Lung microvascular endothelial cell (primary cell): Measurements from ENCODE around the gene TUSC7. TPM values are rescaled to one million over a fixed set of nuclear protein-coding genes. Genes with fewer than 3 reads are reported as not detected.

Experiments used
- DNase-seq, 2 donors: peaks; one replicate each; pipeline versions ENCODE4 v3.0.0 to v3.0.0-alpha.2; 2010; ENCODE audit warnings: low read depth in 2 of 2
- total RNA-seq: library from RNA; depleted of rRNA; stranded (reverse); fragments of >200 nt; gene quantifications from 2 replicates; pipeline ENCODE4 v1.2.1, GENCODE V29; 2014

TUSC7 gene
- not detected in 2 replicates for total RNA-seq

DNA sequence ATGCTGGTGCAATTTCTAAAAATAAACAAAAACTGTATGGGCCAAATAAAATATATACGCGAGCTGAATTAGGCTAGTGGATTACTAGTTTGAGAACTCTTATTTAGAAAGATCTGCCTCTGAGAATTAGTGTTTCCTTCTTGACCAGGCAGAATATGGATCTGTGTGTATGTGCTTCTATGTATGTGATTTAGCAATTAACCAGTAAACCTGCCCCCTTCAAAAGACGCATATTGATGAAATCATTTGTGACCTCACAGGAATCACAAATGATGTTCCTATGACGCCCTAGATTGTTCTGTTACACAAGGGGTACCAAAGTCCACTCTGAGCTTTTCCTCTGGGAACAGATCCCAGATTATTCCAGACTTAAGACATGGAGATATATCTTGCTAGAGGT lies at the start of gene TUSC7:
Gene TUSC7 (plus strand): TSS at position 301 of the 400 bp plus-strand sequence.
- no peak for DNase-seq

DNA sequence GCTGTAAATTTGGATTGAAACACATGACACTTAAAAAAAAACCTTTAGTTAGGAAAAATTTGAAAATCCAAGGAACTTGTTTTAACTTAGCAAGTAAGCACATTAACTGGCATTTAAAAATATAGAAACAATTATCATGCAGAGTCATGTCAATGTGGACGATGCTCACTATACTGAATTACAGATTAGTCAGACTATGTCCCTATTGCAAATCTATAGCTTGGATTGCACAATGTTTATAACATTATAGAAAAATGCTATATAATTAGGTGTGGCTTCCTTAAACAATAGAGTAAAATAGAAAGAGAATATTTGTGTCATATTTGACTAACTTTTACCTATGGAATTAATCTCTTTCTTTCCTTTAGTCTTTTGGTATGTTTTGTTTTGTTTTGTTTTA lies 48.4 kb upstream of the TUSC7 start:
- no peak for DNase-seq

DNA sequence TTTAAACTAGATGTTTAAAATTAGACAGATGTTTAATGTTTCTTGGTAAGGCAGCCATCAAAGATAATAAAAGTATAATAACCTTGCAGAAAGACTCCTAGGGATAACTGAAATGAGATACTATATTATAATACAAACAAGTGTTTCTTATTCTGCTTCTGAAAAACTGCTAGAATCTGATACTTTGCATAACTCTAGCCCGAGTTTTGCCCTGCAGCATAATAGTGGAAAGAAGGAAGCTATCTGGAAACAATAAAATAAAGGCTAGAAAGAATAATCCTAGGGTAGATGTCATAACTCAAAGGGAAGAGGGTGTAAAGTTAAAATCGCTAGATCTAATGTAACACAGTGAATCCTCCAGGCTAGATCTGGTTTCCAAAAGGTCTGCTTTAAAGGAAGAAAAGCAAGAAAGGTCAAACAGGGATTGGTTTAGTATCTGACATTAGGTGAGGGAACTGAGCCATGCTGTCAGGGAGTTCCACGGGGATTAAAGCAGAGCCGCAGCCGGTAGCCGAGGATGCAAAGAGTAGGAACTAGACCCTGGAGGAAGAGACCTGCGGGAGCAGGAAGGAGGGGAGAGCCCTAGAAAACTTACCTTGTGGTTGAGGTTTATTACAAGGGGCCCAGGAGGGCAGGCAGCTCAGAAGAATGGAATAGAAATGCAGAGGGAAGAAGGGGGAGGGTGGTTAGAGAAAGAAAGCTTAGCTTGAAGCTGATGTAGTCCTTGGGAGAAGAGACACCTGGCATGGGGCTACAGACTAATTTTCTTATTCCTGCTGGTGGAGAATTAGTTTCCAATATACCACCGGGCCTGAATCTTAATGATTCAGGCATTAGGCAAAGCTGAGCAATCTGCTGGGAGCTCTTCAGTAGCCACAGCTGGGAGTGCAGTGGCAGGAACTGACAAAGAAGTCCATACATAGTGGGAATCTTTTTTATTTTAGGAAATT lies 46.1 kb upstream of the TUSC7 start:
- DNase-seq, result no peak

DNA sequence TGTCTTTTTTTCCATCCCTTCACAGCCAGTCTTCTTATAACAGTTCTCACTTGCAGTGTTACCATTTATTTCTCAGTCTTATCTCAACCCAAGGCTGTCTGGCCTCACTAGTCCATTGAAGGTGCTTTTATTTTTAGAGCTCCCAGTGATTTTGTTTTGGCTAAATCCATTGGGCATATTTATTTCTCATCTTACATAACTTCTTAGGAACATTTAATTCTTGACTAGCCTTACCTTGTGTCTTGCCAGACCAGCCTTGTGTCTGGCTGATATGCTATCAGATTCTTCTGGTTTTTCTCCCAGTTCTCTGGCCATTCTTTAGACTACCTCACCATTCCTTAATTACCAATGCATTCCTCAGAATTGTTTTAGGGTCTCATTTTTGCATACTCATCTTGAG lies 42.3 kb upstream of the TUSC7 start:
- no peak for DNase-seq

DNA sequence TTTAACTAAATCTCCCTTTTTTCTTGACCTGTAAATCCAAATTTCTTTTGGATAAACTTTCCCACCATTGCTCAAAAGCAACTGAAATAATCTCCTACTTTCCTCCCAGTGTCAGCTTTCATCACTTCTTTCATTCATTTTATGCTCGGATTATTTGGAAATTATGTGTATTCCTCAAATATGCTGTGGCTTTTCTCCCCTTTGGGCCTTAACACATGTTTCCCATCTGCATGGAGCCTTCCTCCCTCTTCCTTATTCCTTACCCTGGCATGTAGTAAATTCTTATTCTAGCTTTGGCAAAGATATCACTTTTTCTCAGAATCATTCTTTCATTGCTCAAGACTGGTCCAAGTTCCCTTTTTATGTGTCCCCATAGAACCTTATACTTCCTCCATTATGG lies 41.8 kb upstream of the TUSC7 start:
- DNase-seq, result no peak

DNA sequence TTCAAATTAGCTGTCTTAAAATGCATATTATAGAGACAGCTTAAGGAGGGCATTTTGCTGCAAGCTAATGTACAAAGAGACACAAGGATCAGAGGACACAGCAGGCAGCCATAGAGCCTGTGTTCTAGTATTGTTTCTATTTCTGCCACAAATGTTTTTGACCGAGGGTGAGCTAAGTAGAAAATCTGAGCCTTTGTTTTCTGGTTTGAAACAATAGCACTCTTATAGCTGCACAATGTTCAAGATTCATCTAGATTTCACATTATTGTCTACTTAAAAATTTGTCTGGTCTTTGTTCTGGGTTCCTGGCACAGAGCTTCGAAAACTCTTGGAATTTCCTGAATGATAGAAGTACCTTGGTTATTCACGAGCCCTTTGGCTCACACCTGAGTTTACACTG lies 40.0 kb upstream of the TUSC7 start:
- no peak for DNase-seq

DNA sequence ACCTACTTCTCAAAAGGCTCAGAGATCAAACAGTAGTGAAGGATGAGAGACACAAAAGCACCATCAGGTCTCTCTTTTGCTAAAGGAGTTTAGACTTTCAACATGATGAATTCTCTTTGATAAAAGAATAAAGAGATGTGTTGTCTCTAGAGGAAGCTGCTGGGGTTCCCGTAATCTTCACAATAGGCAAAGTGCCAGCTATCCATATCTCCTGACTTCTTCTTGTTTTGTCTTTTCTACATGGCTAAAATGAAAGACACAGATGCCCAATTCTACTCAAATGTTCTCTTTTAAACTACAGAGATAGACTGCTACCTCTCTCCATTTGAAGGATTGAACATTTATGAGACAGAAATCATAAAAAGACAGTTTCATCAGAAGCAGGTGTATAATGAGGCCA lies 38.4 kb upstream of the TUSC7 start:
- no peak for DNase-seq

DNA sequence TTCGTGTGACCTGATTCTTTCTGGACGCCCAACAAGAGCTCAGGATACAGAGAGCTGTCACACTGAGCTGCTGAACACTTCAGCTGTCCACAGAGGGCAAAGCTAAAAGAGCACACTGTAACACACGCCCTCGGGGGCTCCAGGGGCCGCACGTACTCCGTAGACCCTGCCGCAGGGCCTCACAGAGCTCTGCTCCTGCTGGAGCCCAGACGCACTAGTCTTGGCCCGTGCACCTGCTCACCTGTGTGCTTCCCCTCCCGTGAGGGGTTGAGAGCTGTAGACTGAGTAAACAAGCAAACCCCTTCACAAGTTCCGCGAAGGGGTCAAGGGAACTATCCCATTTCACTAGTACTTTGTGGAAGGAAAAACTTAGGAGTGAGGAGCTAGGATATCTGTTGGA lies 30.7 kb upstream of the TUSC7 start:
- DNase-seq, result no peak

DNA sequence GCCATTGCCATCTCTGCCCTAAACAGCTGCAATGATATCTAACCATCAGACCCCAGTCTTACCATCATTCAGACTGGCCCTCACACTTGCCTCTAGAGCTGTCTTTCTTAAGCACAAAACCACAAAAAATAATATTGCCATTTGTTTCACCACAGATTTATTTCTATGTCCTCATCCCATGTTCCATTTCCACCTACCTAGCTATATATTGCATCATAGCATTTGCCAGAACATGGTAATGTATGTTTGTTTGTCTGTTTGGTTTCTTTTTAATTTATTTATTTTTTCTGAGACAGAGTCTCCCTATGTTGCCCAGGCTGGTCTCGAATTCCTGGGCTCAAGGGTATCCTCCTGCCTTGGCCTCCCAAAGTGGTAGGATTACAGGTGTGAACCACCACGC lies 18.5 kb upstream of the TUSC7 start:
- DNase-seq, result no peak

DNA sequence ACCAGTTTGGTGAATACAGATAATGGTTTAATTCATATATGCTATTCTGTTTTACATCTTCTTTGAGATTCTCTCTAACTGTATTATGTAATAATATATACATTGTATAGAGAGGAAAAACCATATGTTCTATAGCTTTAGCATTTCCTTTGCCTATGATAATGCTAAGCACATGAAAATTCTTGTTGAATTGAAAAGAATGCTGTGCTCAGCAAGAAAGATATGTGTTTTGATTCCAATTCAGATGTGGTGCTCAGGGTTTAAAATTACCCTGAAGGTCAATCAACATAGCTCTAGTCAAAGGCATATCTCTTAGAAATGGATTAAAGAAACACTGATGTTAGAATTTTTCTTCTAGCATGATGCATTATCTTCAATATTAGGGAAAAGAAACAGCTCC lies 8.5 kb upstream of the TUSC7 start:
- DNase-seq, result no peak

DNA sequence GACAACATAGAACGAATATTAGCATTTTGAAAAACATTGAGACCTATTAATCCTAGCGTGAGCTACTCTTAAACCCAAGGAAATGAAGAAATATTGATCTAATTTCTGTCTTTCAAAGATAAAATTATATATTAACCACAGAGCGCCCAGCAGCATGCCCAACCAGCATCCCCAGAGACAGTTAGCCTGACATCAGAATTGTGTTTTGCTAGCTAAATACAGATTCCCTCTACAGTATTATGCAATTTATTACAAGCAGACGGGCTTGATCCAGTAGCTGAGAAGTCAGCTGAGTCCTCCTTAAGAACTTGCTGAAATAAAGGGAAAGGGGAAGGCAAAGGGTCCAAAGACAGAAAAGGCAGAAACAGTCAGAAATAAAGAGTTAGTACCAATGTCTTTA lies 7.2 kb upstream of the TUSC7 start:
- DNase-seq, result no peak

DNA sequence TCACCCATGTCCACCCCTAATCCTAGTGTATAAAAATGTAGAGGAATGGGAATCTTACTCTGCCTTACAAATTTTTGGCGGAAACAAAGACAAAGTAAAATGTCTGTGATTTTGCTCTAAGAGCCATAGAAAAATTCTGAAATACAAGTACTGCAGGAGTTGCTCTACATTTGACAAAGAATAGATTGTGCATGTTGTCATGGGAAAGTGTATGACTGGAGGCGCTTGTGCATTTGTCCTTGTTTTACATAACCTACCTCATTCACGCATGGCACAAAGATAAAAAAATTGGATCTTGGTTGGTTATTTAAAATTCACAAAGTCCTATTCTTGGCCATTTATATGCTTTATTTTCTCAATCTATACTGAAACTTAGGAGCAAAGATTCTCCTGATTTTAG lies 2.0 kb upstream of the TUSC7 start:
- no peak for DNase-seq

DNA sequence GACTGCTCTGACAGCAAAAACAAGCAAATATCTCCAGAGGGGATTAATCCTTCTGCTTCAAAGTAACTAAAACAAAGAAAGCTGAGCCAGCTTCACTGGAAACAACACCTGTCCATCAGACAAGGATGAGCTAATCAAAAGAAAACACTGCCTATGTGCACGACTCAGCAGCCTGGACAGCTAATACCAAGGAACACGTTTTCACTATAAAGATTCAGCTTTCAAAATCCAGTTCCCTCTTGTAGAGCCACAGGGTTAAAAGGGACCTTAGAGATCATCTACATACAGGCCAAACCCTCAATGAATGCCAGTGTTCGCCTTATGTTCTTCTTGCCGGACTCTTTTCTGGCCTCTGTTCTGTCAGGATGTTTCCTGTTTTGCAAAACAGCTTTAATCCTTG lies 6.9 kb downstream of the TUSC7 start:
- DNase-seq, result no peak

DNA sequence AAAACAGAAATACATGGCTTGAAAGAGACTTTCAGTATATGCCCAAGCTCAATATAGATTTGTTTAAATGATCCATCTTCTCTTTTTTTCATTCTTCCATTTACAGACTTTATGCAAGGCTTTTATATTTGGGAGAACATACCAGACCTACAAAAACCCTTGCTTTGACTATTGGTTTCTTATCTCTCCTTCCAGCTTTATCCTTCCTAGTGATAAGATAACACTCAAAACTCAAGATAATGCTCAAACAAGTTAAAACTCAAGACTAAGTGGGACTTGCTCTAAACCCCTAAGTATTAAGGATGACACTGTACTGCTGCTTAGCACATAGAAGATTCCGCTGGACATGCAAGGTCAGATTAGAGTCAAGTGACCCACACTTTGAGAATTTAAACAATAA lies 8.0 kb downstream of the TUSC7 start:
- no peak for DNase-seq

DNA sequence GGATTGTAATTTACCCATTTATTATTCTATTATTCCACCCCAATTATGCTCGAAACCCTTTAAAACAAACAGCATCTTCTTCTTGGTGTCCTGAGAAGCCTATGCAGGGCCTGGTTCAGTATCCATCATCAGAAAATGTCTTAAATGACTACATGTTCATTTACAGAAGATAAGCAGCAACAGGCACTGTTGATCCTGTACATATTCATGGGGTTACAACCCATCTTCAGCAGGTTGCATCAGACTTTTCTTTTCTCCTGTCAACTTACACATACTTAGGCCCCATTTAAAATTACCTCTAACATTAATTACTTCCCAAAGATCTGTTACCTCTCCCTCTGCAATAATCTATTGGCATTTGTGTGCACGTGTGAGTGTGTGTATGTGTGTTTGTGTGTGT lies 18.9 kb downstream of the TUSC7 start:
- DNase-seq, result no peak

DNA sequence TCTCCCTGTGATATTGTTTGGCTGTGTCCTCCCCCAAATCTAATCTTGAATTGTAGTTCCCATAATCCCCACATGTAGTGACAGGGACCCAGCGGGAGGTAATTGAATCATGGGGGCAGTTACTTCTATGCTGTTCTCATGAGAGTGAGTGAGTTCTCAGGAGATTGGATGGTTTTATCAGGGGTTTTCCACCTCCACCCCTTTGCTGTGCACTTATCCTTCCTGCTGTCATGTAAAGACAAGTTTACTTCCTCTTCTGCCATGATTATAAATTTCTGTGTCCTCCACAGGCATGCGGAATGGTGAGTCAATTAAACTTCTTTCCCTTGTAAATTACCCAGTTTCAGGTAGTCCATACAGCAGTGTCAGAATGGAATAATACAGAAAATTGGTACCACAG lies 24.7 kb downstream of the TUSC7 start:
- DNase-seq, result no peak

DNA sequence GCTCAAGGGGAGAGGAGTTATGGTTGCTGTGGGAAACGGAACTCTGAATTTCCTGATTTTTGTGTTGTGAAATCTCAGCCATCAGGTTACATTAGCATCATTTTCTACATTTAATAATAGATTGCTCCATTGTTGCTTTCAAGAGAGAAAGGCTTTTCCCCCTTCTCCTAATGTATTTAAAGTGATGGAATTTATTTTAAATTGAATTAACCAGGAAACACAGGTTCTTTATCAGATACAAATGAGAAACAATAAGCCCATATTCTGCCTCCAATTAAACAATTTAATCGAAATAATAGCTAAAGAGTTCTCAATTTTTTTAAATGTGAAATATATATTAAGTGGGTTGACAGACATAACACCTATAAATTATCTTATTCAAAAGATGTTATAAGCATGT lies 30.1 kb downstream of the TUSC7 start:
- DNase-seq, result no peak

DNA sequence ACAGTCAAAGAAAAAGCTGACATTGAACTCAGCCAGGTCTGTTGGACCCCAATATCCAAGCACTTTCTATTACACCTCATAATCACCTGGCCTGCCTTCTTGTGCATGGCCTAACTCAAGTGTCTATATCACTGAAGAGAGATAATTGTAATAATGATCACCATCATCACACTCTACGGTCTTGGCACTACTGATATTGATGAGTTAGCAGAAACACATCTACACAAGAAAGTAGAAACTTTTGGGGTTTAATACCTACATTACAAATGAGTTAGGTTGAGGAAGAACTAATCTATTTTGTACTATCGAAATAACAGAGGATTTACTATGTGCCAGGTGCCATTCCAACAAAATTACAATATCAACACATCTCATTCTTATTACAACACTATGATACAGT lies 30.7 kb downstream of the TUSC7 start:
- DNase-seq, result no peak

DNA sequence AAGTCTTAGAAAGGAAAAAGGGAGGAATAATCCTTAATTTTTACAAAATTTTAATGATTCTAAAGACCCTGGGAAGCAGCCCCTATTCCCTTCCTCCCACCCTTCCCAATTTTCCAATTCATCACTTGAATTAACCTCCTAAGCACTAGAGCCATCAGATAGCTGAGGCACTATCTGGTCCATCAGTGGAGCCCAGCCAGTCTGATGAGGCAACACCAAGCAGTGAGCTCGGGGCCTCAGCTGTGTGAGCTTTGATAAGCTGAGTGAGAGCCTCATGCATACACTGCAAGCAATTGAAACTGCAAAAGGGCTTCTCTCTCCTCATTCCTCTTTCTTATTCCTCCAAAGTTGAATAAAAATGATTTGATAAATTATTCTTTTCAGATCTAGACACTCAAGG lies 31.9 kb downstream of the TUSC7 start:
- no peak for DNase-seq

DNA sequence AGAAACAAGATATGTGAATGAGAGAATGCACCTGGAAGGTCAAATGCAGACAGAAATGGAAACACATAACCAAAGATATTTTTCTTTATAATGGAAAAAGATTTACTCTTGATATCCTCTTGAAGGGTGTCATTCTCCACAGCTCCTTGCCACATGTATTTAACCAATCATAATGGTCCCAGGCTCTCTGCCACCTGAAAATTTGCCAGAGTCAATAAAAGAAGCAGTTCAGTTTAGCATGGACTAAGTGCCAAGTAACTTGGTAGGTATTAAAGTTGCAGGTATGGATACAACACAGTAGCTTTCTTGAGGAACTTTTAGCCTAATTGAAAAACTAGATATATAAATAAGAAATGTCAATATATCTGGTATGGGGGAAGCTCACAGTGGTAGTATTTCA lies 33.5 kb downstream of the TUSC7 start:
- no peak for DNase-seq

DNA sequence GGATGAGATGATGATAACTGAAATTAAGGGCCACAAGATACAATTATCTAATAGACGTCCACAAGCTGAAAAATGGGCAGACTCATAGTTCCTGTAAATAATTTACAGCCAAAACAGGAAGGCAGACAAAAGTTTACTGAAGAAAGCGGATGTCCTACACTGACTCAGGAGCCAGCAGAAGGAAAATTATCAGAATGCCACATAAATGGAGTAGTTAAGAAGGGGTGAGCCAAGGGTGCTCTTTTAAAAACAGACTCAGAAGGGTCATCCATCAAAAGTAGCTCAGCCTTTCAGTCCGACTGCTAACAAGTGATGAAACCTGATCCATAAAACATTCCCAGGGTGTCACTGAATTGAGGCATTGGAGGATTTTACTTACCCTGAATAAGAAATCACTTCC lies 39.8 kb downstream of the TUSC7 start:
- DNase-seq, result no peak

DNA sequence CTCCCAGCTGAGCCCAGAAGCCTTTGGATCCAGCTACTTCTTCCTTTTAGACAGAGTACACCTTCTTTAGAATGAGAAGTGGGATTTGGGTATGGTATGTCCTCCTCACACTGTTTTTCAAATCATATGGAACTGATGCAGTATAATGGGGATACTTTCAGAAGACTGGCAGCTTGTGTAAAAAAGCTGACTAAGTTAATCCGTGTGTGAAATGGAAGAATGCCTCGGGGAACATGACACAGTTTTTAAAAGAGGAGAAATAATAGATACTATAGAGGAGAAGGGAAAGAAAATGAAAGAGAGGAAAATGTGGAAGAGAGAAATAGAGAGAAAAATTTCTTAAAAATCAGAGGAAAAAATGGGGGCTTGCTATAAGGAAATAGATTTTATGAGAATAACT lies 47.7 kb downstream of the TUSC7 start:
- no peak for DNase-seq

DNA sequence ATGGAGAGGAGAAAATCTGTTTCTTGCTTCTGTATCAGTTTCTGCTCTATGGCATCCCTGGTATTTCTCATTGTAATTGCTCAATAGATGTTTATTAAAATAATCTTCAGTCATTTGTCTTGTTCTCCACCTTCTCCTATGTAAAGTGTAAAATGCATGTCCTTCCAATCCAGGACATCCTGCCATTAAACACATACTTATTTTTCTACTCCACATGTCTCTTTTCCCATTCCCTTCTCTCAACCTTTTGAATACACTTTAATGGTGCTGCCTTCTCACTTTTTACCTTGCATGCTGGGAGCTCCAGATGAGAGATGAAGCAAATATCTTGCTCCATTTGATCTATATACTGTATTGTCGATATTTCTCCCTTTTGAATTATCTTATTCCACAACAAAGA lies 49.7 kb downstream of the TUSC7 start:
- no peak for DNase-seq
